Endothelial cell of umbilical vein (primary cell): ENCODE results near the gene LYVE1. TPM values are rescaled to one million over a fixed set of nuclear protein-coding genes. Genes with fewer than 3 reads are reported as not detected.

ENCODE experiments used
- BruUV-seq: library from RNA; stranded (reverse); fragments of 400-500 nt; replicated peaks from 2 replicates; lab custom pipeline; 2021; lab: Mats Ljungman, UMichigan
- CTCF ChIA-PET: fragments of 300-600, 350-600 bp; sonication (Branson Sonifier 250); formaldehyde crosslinking; loops from one replicate; lab custom pipeline; 2021; ENCODE audit warnings: antibody characterized with exemption, inconsistent platforms; lab: Charles Lee
- POLR2A ChIA-PET: fragments of 300-600, 350-600 bp; sonication (Branson Sonifier 250); formaldehyde crosslinking; loops from one replicate; lab custom pipeline; 2021; ENCODE audit warnings: antibody characterized with exemption, inconsistent platforms; lab: Charles Lee
- DNase-seq: peaks from one replicate; pipeline ENCODE4 v3.0.0-alpha.2; 2011; ENCODE audit warnings: low read depth, low spot score
- FAIRE-seq: peaks from 2 replicates; lab custom pipeline; 2011; peaks lifted over from hg19 to GRCh38; lab: Jason Lieb, UNC
- H2AFZ ChIP-seq: 2 replicates; pipeline ENCODE4 v1.6.0; 2012; ENCODE audit warnings: low read depth, low read length, control low read depth, inconsistent platforms
- H3K27ac ChIP-seq: 2 replicates; pipeline ENCODE4 v1.5.1; 2011; ENCODE audit warnings: low read depth, mild to moderate bottlenecking, control low read depth, low read length, moderate library complexity; ENCODE audit not compliant: insufficient read depth
- H3K27me3 ChIP-seq, 2 experiments: 2 replicates each; pipeline versions ENCODE4 v1.6.0 to v1.6.1; 2011; ENCODE audit warnings: low read length in 2 of 2, mixed read lengths in 1 of 2; ENCODE audit not compliant: control insufficient read depth in 2 of 2, insufficient read depth in 2 of 2
- H3K36me3 ChIP-seq, 2 experiments: 2 replicates in 1 of 2; 3 replicates in 1 of 2; pipeline ENCODE4 v1.5.1; 2011; ENCODE audit warnings: low read length in 2 of 2, mild to moderate bottlenecking in 1 of 2, moderate library complexity in 1 of 2; ENCODE audit not compliant: control insufficient read depth in 2 of 2, insufficient read depth in 2 of 2; ENCODE audit errors: extremely low read depth in 1 of 2
- H3K4me1 ChIP-seq: 3 replicates; pipeline ENCODE4 v1.5.1; 2011; ENCODE audit warnings: mild to moderate bottlenecking, low read length; ENCODE audit not compliant: control insufficient read depth, insufficient read depth; ENCODE audit errors: extremely low read depth
- H3K4me2 ChIP-seq: 2 replicates; pipeline ENCODE4 v1.6.1; 2011; ENCODE audit warnings: low read length, control low read depth, mixed read lengths; ENCODE audit not compliant: insufficient read depth
- H3K4me3 ChIP-seq, 3 experiments: fragments of 200-600 bp in 1 of 3; sonication (generic), shearing (Covaris generic) in 1 of 3; replicated peaks in 1 of 3; 2 replicates each; pipeline ENCODE4 v1.5.1; 2011 to 2016; ENCODE audit warnings: control low read depth in 3 of 3, low read length in 3 of 3, mild to moderate bottlenecking in 2 of 3, inconsistent platforms in 1 of 3, low read depth in 1 of 3, moderate library complexity in 1 of 3; ENCODE audit not compliant: insufficient read depth in 1 of 3
- H3K79me2 ChIP-seq: 2 replicates; pipeline ENCODE4 v1.6.0; 2012; ENCODE audit warnings: low read length, inconsistent platforms; ENCODE audit not compliant: control insufficient read depth, insufficient read depth
- H3K9ac ChIP-seq: replicated peaks from 2 replicates; pipeline ENCODE3; 2011; ENCODE audit warnings: low read length, control low read depth; ENCODE audit not compliant: insufficient read depth; ENCODE audit errors: extremely low read depth
- H3K9me1 ChIP-seq: replicated peaks from 3 replicates; pipeline ENCODE4 v1.6.0; 2011; ENCODE audit warnings: mild to moderate bottlenecking, low read length; ENCODE audit not compliant: control insufficient read depth, insufficient read depth; ENCODE audit errors: extremely low read depth
- H3K9me3 ChIP-seq: replicated peaks from 2 replicates; pipeline ENCODE4 v1.5.1; 2012; ENCODE audit warnings: low read length, inconsistent platforms; ENCODE audit not compliant: control insufficient read depth, insufficient read depth
- H4K20me1 ChIP-seq: replicated peaks from 2 replicates; pipeline ENCODE3; 2011; ENCODE audit warnings: mild to moderate bottlenecking, low read length; ENCODE audit not compliant: control insufficient read depth, insufficient read depth; ENCODE audit errors: extremely low read depth
- CTCF ChIP-seq, 2 donors: IDR thresholded peaks; 1 replicate in 1 of 2; 2 replicates in 1 of 2; pipeline ENCODE4 v1.5.1; 2011; ENCODE audit warnings: low read length in 2 of 2, mild to moderate bottlenecking in 2 of 2, moderate library complexity in 2 of 2, control low read depth in 1 of 2, inconsistent platforms in 1 of 2, low read depth in 1 of 2; ENCODE audit not compliant: insufficient read depth in 1 of 2; ENCODE audit errors: extremely low read depth in 1 of 2
- EZH2 ChIP-seq: IDR thresholded peaks from 2 replicates; pipeline ENCODE4 v1.6.1; 2012; ENCODE audit warnings: borderline replicate concordance, low read depth, mild to moderate bottlenecking, moderate library complexity, low read length, inconsistent platforms; ENCODE audit not compliant: severe bottlenecking
- FOS ChIP-seq: IDR thresholded peaks from 2 replicates; pipeline ENCODE4 v1.6.1; 2011; ENCODE audit warnings: mild to moderate bottlenecking, low read length, moderate library complexity, borderline replicate concordance; ENCODE audit not compliant: insufficient read depth
- GATA2 ChIP-seq: IDR thresholded peaks from 2 replicates; pipeline ENCODE4 v1.7.0; 2011; ENCODE audit warnings: low read depth, mild to moderate bottlenecking, moderate library complexity, mixed read lengths, low read length; ENCODE audit not compliant: insufficient read length, insufficient read depth
- JUN ChIP-seq: IDR thresholded peaks from 2 replicates; pipeline ENCODE4 v1.6.1; 2011; ENCODE audit warnings: borderline replicate concordance, low read depth; ENCODE audit not compliant: insufficient read length, insufficient read depth
- MAX ChIP-seq: IDR thresholded peaks from 2 replicates; pipeline ENCODE4 v1.6.1; 2011; ENCODE audit not compliant: insufficient read depth, insufficient read length
- MYC ChIP-seq: IDR thresholded peaks from one replicate; pipeline ENCODE4 v1.6.1; 2011; ENCODE audit warnings: mild to moderate bottlenecking, low read depth, low read length
- POLR2A ChIP-seq: IDR thresholded peaks from 2 replicates; pipeline ENCODE4 v1.6.1; 2012; ENCODE audit warnings: low read depth, mild to moderate bottlenecking, control low read depth, low read length
- POLR2AphosphoS5 ChIP-seq: IDR thresholded peaks from 2 replicates; pipeline ENCODE4 v1.6.1; 2012; ENCODE audit warnings: low read depth, mild to moderate bottlenecking, control low read depth, low read length, moderate library complexity; ENCODE audit not compliant: insufficient read depth
- dilution Hi-C: fragments of 300-500 bp; cut with MboI; formaldehyde crosslinking; loops from one replicate; pipeline ENCODE4 v1.15.0; 2019; ENCODE audit warnings: low sequenced_read_pairs; ENCODE audit not compliant: extremely low pct_ligation_motif_present
- intact Hi-C: fragments of 100-400 bp; cut with micrococcal nuclease; formaldehyde crosslinking; loops from one replicate; pipeline ENCODE4 v1.10.0; 2022
- polyA plus RNA-seq, 4 experiments: library from polyadenylated mRNA; depleted of rRNA in 3 of 4; stranded (reverse) in 3 of 4; unstranded in 1 of 4; fragments of >200 nt; gene quantifications; 2 replicates each; pipeline versions ENCODE4 v1.2.1 to v1.2.3, GENCODE V29; 2011 to 2012; ENCODE audit warnings: missing spikeins in 1 of 4
- total RNA-seq: library from RNA; stranded (reverse); gene quantifications from 2 replicates; pipeline ENCODE4 v1.2.3, GENCODE V29; 2021

Gene LYVE1
- total and polyA plus RNA-seq, 2 donors (not counting 3 experiments of a cell fraction or from before 2014, with no cell fraction given): 4.6 to 7.6 TPM

- no peaks in the 10 kb centered on the region for H3K27me3 ChIP-seq
- no peak overlapping the region for H2AFZ ChIP-seq
- H3K4me2 ChIP-seq: no peak overlapping the region
- peaks cover 5% of the 10 kb centered on the region for H3K4me1 ChIP-seq
- intact Hi-C loops (no loop called here), dilution Hi-C loops (no loop called here)
- no peak overlapping the region for H3K9ac ChIP-seq
- H3K79me2 ChIP-seq: no peaks in the 10 kb centered on the region
- TF ChIP-seq POLR2AphosphoS5: no peak
- TF ChIP-seq FOS: no peak
- TF ChIP-seq GATA2: no peak
- TF ChIP-seq JUN: no peak
- TF ChIP-seq MYC: no peak
- no peak for TF ChIP-seq EZH2
- no peak for TF ChIP-seq POLR2A
- no peak for TF ChIP-seq CTCF (IDR thresholded peaks at IDR 0.05; ENCODE audit: extremely low read depth in 1 of 2, insufficient read depth in 1 of 2, low read depth in 1 of 2, low read length in 2 of 2)
- no peak for TF ChIP-seq MAX
- no peaks in the 10 kb centered on the region for H3K9me1 ChIP-seq
- H3K4me3 ChIP-seq: no peak overlapping the region
- H3K36me3 ChIP-seq: no peaks in the 10 kb centered on the region
- DNase-seq: no peak
- no peaks in the 10 kb centered on the region for H3K9me3 ChIP-seq
- CTCF ChIA-PET: interaction anchor here (0.5 to 3.2 kb wide), 11 partner anchors 8 to 168 kb away, joined by 3 to 35 read pairs (median 3); partner anchors contain the start of gene RNF141
- no peak for FAIRE-seq
- H3K27ac ChIP-seq: no peak overlapping the region
- BruUV-seq: no TSS peak
- POLR2A ChIA-PET: no interaction called here
- no peaks in the 10 kb centered on the region for H4K20me1 ChIP-seq
Observed at GRCh38 chr11:10566257-10566957, 2.1 kb downstream of the LYVE1 start.
